ENCODE results near the gene RPL10A. TPM values are rescaled to one million over a fixed set of nuclear protein-coding genes. Genes with fewer than 3 reads are reported as not detected.
A peak's percentile ranks its signal among the peaks of the same experiment; 100 is the strongest.

RPL10A gene
- total and polyA plus RNA-seq, 2 of the 13 experiments (the other 11 are each of a cell fraction or from before 2014, with no cell fraction given), result 1,854 to 2,726 TPM

DNA sequence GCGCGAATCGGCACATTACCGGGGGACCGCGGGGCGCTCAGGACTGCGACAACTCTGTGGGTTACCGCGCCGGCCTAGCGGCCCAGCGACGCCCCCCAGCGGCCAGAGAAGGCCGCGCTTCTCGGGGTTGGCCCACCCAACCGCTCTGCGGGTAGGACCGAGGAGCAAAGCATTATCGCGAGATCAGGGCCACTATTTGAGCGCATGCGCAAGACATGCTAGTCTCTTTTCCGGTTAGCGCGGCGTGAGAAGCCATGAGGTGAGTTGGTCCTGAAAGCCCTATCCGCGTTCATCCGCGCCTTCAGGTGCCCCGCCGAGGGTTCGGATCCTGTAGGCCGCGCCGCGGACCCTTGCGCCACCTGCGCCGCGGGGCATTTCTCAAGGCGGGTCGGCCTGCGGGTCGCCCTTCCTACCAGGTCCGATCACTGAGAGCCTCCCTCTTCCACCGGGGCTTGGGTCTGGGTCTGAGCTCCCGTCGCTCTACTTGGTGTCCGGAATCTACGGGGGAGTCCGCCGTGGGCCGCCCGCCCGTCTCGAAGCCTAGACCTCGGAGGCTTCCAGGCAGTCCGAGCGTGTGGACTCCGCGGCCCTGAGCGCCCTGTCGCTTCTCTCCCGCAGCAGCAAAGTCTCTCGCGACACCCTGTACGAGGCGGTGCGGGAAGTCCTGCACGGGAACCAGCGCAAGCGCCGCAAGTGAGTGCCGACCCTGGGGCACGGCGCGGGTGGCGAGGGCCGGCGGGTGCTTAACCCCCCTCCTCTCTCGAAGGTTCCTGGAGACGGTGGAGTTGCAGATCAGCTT, at the start of gene RPL10A (continued):
- TF ChIP-seq, protein P1, sequence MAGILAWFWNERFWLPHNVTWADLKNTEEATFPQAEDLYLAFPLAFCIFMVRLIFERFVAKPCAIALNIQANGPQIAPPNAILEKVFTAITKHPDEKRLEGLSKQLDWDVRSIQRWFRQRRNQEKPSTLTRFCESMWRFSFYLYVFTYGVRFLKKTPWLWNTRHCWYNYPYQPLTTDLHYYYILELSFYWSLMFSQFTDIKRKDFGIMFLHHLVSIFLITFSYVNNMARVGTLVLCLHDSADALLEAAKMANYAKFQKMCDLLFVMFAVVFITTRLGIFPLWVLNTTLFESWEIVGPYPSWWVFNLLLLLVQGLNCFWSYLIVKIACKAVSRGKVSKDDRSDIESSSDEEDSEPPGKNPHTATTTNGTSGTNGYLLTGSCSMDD (CRISPR knock-in tag; IDR thresholded peaks at IDR 0.05), result no peak; the same call in 1 of the 2 replicates
- TF ChIP-seq, protein P2, sequence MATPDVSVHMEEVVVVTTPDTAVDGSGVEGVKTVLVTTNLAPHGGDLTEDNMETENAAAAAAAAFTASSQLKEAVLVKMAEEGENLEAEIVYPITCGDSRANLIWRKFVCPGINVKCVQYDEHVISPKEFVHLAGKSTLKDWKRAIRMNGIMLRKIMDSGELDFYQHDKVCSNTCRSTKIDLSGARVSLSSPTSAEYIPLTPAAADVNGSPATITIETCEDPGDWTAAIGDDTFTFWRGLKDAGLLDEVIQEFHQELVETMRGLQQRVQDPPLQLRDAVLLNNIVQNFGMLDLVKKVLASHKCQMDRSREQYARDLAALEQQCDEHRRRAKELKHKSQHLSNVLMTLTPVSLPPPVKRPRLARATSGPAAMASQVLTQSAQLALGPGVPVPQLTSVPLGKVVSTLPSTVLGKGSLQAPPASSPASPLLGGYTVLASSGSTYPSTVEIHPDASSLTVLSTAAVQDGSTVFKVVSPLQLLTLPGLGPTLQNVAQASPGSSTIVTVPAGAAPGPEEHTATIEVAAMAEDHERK (CRISPR knock-in tag; IDR thresholded peaks at IDR 0.05; ENCODE audit: low read depth), result 0 out of 2 replicates have a peak, but pooled peaks have one; percentile 18
- TF ChIP-seq KDM1A (CRISPR knock-in tag; IDR thresholded peaks at IDR 0.05) (0 out of 2 replicates have a peak, but pooled peaks have one; percentile 13), DR1 (CRISPR knock-in tag; IDR thresholded peaks at IDR 0.05) (peak; percentile 99), ZSCAN12 (CRISPR knock-in tag; IDR thresholded peaks at IDR 0.05) (peak; percentile 18; the same call in 1 of the 2 replicates), ZFP36L1 (CRISPR knock-in tag; IDR thresholded peaks at IDR 0.05) (peak; percentile 87), MEIS2 (CRISPR knock-in tag; IDR thresholded peaks at IDR 0.05) (peak; percentile 87; the same call in 1 of the 2 replicates), ZNF256 (CRISPR knock-in tag; conservative IDR thresholded peaks at IDR 0.05) (no peak), GABPB1 (CRISPR knock-in tag; IDR thresholded peaks at IDR 0.05) (peak; percentile 94), HMG20A (CRISPR knock-in tag; IDR thresholded peaks at IDR 0.05; ENCODE audit: borderline replicate concordance) (0 out of 2 replicates have a peak, but pooled peaks have one; percentile 39), ZNF761 (CRISPR knock-in tag; conservative IDR thresholded peaks at IDR 0.05) (peak; percentile 90; the same call in 1 of the 2 replicates), GLI4 (CRISPR knock-in tag; IDR thresholded peaks at IDR 0.05; ENCODE audit: borderline replicate concordance) (peak; percentile 90; the same call in 1 of the 2 replicates), MLLT10 (CRISPR knock-in tag; IDR thresholded peaks at IDR 0.05) (no peak), ZNF776 (CRISPR knock-in tag; IDR thresholded peaks at IDR 0.05) (peak; percentile 88; the same call in 1 of the 2 replicates)
- TF ChIP-seq, protein P3, sequence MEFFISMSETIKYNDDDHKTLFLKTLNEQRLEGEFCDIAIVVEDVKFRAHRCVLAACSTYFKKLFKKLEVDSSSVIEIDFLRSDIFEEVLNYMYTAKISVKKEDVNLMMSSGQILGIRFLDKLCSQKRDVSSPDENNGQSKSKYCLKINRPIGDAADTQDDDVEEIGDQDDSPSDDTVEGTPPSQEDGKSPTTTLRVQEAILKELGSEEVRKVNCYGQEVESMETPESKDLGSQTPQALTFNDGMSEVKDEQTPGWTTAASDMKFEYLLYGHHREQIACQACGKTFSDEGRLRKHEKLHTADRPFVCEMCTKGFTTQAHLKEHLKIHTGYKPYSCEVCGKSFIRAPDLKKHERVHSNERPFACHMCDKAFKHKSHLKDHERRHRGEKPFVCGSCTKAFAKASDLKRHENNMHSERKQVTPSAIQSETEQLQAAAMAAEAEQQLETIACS (CRISPR knock-in tag; IDR thresholded peaks at IDR 0.05), result no peak
- TF ChIP-seq, protein P4, sequence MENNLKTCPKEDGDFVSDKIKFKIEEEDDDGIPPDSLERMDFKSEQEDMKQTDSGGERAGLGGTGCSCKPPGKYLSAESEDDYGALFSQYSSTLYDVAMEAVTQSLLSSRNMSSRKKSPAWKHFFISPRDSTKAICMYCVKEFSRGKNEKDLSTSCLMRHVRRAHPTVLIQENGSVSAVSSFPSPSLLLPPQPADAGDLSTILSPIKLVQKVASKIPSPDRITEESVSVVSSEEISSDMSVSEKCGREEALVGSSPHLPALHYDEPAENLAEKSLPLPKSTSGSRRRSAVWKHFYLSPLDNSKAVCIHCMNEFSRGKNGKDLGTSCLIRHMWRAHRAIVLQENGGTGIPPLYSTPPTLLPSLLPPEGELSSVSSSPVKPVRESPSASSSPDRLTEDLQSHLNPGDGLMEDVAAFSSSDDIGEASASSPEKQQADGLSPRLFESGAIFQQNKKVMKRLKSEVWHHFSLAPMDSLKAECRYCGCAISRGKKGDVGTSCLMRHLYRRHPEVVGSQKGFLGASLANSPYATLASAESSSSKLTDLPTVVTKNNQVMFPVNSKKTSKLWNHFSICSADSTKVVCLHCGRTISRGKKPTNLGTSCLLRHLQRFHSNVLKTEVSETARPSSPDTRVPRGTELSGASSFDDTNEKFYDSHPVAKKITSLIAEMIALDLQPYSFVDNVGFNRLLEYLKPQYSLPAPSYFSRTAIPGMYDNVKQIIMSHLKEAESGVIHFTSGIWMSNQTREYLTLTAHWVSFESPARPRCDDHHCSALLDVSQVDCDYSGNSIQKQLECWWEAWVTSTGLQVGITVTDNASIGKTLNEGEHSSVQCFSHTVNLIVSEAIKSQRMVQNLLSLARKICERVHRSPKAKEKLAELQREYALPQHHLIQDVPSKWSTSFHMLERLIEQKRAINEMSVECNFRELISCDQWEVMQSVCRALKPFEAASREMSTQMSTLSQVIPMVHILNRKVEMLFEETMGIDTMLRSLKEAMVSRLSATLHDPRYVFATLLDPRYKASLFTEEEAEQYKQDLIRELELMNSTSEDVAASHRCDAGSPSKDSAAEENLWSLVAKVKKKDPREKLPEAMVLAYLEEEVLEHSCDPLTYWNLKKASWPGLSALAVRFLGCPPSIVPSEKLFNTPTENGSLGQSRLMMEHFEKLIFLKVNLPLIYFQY (CRISPR knock-in tag; IDR thresholded peaks at IDR 0.05; ENCODE audit: borderline replicate concordance), result peak; percentile 79; the same call in 1 of the 2 replicates
- TF ChIP-seq, protein P5, sequence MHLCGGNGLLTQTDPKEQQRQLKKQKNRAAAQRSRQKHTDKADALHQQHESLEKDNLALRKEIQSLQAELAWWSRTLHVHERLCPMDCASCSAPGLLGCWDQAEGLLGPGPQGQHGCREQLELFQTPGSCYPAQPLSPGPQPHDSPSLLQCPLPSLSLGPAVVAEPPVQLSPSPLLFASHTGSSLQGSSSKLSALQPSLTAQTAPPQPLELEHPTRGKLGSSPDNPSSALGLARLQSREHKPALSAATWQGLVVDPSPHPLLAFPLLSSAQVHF (CRISPR knock-in tag; IDR thresholded peaks at IDR 0.05), result peak; percentile 93; the same call in 1 of the 2 replicates
- TF ChIP-seq, protein P6, sequence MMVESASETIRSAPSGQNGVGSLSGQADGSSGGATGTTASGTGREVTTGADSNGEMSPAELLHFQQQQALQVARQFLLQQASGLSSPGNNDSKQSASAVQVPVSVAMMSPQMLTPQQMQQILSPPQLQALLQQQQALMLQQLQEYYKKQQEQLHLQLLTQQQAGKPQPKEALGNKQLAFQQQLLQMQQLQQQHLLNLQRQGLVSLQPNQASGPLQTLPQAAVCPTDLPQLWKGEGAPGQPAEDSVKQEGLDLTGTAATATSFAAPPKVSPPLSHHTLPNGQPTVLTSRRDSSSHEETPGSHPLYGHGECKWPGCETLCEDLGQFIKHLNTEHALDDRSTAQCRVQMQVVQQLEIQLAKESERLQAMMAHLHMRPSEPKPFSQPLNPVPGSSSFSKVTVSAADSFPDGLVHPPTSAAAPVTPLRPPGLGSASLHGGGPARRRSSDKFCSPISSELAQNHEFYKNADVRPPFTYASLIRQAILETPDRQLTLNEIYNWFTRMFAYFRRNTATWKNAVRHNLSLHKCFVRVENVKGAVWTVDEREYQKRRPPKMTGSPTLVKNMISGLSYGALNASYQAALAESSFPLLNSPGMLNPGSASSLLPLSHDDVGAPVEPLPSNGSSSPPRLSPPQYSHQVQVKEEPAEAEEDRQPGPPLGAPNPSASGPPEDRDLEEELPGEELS (CRISPR knock-in tag; IDR thresholded peaks at IDR 0.05), result peak; percentile 67; the same call in 1 of the 2 replicates
